Activated T-cell treated with anti-CD3 and anti-CD28 coated beads for 24 hours (primary cell): ENCODE results near the gene TIMMDC1.
"Not testable (repeated sequence)": the region's sequence is repeated elsewhere in the genome, so short reads cannot be mapped to it uniquely, and the experiment has no call there.

Source experiments
- DNase-seq: peaks from one replicate; pipeline ENCODE4 v3.0.0-alpha.2; 2020; ENCODE audit warnings: low read depth

Gene TIMMDC1

GRCh38 chr3:119557192-119557876, 59.0 kb downstream of the TIMMDC1 start:
- DNase-seq = no peak

- no peak for DNase-seq
These were observed 59.5 kb downstream of the TIMMDC1 start for GRCh38 chr3:119557877-119558269.

- DNase-seq = no peak
These were observed 60.4 kb downstream of the TIMMDC1 start for GRCh38 chr3:119558626-119559317.

- DNase-seq = peak; percentile 41
These were observed 61.2 kb downstream of the TIMMDC1 start, which contains the start of gene CD80 for GRCh38 chr3:119559441-119559963. CD80 (minus strand) TSS chr3:119559614; CDS start chr3:119557728, 1,886 bp downstream.

GRCh38 chr3:119560160-119560559, 61.8 kb downstream of the TIMMDC1 start:
- DNase-seq = no peak

- DNase-seq = no peak
These were observed 64.1 kb downstream of the TIMMDC1 start for GRCh38 chr3:119562307-119562961.

- not testable (repeated sequence) for DNase-seq
These were observed 65.0 kb downstream of the TIMMDC1 start for GRCh38 chr3:119563334-119563733.

GRCh38 chr3:119569156-119569555, 70.8 kb downstream of the TIMMDC1 start:
- no peak for DNase-seq

- DNase-seq = no peak
These were observed 71.9 kb downstream of the TIMMDC1 start for GRCh38 chr3:119570229-119570628.

- DNase-seq = no peak
These were observed 72.9 kb downstream of the TIMMDC1 start for GRCh38 chr3:119571230-119571629.

GRCh38 chr3:119571688-119572087, 73.3 kb downstream of the TIMMDC1 start:
- no peak for DNase-seq
